RWPE1 (cell line): ENCODE measurements around the gene SLC7A14.

Experiments used
- CTCF ChIA-PET: fragments of 350-600 bp; sonication (Branson Sonifier 250); formaldehyde crosslinking; extraction: SDS; loops from one replicate; lab custom pipeline; 2021; lab: Yijun Ruan, JAX
- POLR2A ChIA-PET: fragments of 400-600 bp; formaldehyde crosslinking; extraction: SDS; loops from one replicate; lab custom pipeline; 2020; ENCODE audit warnings: antibody characterized with exemption; ENCODE audit not compliant: low non-redundant PET; lab: Yijun Ruan, JAX
- DNase-seq: peaks from one replicate; pipeline ENCODE4 v3.0.0; 2012; ENCODE audit warnings: low spot score
- H3K27ac ChIP-seq: fragments of 450-650 bp; 2 replicates; pipeline ENCODE4 v1.5.1; 2017
- CTCF ChIP-seq: fragments of 450-650 bp; conservative IDR thresholded peaks from 2 replicates; pipeline ENCODE4 v1.5.1; 2017; ENCODE audit warnings: low read depth, mild to moderate bottlenecking

The SLC7A14 gene

GRCh38 chr3:170585937-170586310 lies at the start of gene SLC7A14:
SLC7A14 (minus strand) TSS chr3:170586075; CDS start chr3:170526936, 59,139 bp downstream.
- no peak for DNase-seq

GRCh38 chr3:170635385-170635735 lies 49.5 kb upstream of the SLC7A14 start:
- ChIA-PET CTCF (no interaction called here), POLR2A (no interaction called here)
- no peak for DNase-seq
- H3K27ac ChIP-seq, result no peak overlapping the region
- no peak for TF ChIP-seq CTCF

More at GRCh38 chr3:170585937-170586310, at the start of gene SLC7A14:
- CTCF ChIA-PET, result interaction anchor here (0.9 to 1.0 kb wide), 2 partner anchors 175 to 223 kb away, joined by 3 to 4 read pairs; no protein-coding TSS in a partner anchor
- TF ChIP-seq CTCF, result no peak
- no peak within 1 kb of the TSS for H3K27ac ChIP-seq
- POLR2A ChIA-PET, result no interaction called here

GRCh38 chr3:170634663-170635384 lies 48.9 kb upstream of the SLC7A14 start:
- TF ChIP-seq CTCF, result no peak
- H3K27ac ChIP-seq, result no peak overlapping the region
- DNase-seq, result no peak
- ChIA-PET POLR2A (no interaction called here), CTCF (no interaction called here)

GRCh38 chr3:170633573-170633972 lies 47.7 kb upstream of the SLC7A14 start:
- no peak overlapping the region for H3K27ac ChIP-seq
- ChIA-PET CTCF (no interaction called here), POLR2A (no interaction called here)
- TF ChIP-seq CTCF, result no peak
- DNase-seq, result no peak

GRCh38 chr3:170632780-170633179 lies 46.9 kb upstream of the SLC7A14 start:
- DNase-seq, result no peak
- POLR2A ChIA-PET, result no interaction called here
- CTCF ChIA-PET, result no interaction called here
- TF ChIP-seq CTCF, result no peak
- H3K27ac ChIP-seq, result no peak overlapping the region

- ChIA-PET POLR2A (no interaction called here), CTCF (no interaction called here)
- no peak overlapping the region for H3K27ac ChIP-seq
- no peak for DNase-seq
- no peak for TF ChIP-seq CTCF
These were observed 46.0 kb upstream of the SLC7A14 start for GRCh38 chr3:170631755-170632488.
